ENCODE results near the gene B3GNT5. TPM values are rescaled to one million over a fixed set of nuclear protein-coding genes. Genes with fewer than 3 reads are reported as not detected.
A peak's percentile ranks its signal among the peaks of the same experiment; 100 is the strongest.

Gene B3GNT5
- total and polyA plus RNA-seq, 2 experiments from 2014 or later, result 0.69 to 1.7 TPM

GRCh38 chr3:183272791-183273190 lies 19.7 kb downstream of the B3GNT5 start:
- no peak overlapping the region for H3K27ac ChIP-seq
- H3K4me1 ChIP-seq (ENCODE audit: low read depth), result no peaks in the 10 kb centered on the region
- TF ChIP-seq CTCF (IDR thresholded peaks at IDR 0.05; ENCODE audit: low read depth, low read length), result no peak
- H3K27me3 ChIP-seq, result no peaks in the 10 kb centered on the region
- no peak overlapping the region for H3K4me3 ChIP-seq
- DNase-seq (ENCODE audit: low read depth in 1 of 2, low spot score in 1 of 2), result no peak
- no peaks in the 10 kb centered on the region for H3K36me3 ChIP-seq
- no peaks in the 10 kb centered on the region for H3K9me3 ChIP-seq (ENCODE audit: low read depth)

- no peaks in the 10 kb centered on the region for H3K27me3 ChIP-seq
- DNase-seq (ENCODE audit: low read depth in 1 of 2, low spot score in 1 of 2), result no peak
- no peak overlapping the region for H3K4me3 ChIP-seq
- H3K27ac ChIP-seq, result no peak overlapping the region
- no peak for TF ChIP-seq CTCF (IDR thresholded peaks at IDR 0.05; ENCODE audit: low read depth, low read length)
- no peaks in the 10 kb centered on the region for H3K9me3 ChIP-seq (ENCODE audit: low read depth)
- H3K4me1 ChIP-seq (ENCODE audit: low read depth), result no peaks in the 10 kb centered on the region
- H3K36me3 ChIP-seq, result no peaks in the 10 kb centered on the region
These were observed 21.6 kb downstream of the B3GNT5 start for GRCh38 chr3:183274609-183275008.

GRCh38 chr3:183275418-183275817 lies 22.4 kb downstream of the B3GNT5 start:
- Histone ChIP-seq H3K4me3 (no peak overlapping the region), H3K27ac (no peak overlapping the region), H3K27me3 (no peaks in the 10 kb centered on the region), H3K36me3 (no peaks in the 10 kb centered on the region), H3K9me3 (ENCODE audit: low read depth) (no peaks in the 10 kb centered on the region), H3K4me1 (ENCODE audit: low read depth) (no peaks in the 10 kb centered on the region)
- TF ChIP-seq CTCF (IDR thresholded peaks at IDR 0.05; ENCODE audit: low read depth, low read length), result no peak
- peak in 1 of 2 donors; percentile 85 for DNase-seq (ENCODE audit: low read depth in 1 of 2, low spot score in 1 of 2)

GRCh38 chr3:183275937-183276336 lies 22.9 kb downstream of the B3GNT5 start:
- H3K36me3 ChIP-seq, result no peaks in the 10 kb centered on the region
- no peaks in the 10 kb centered on the region for H3K9me3 ChIP-seq (ENCODE audit: low read depth)
- no peaks in the 10 kb centered on the region for H3K27me3 ChIP-seq
- no peak for DNase-seq (ENCODE audit: low read depth in 1 of 2, low spot score in 1 of 2)
- H3K27ac ChIP-seq, result no peak overlapping the region
- no peak for TF ChIP-seq CTCF (IDR thresholded peaks at IDR 0.05; ENCODE audit: low read depth, low read length)
- no peaks in the 10 kb centered on the region for H3K4me1 ChIP-seq (ENCODE audit: low read depth)
- H3K4me3 ChIP-seq, result no peak overlapping the region

- TF ChIP-seq CTCF (IDR thresholded peaks at IDR 0.05; ENCODE audit: low read depth, low read length), result no peak
- Histone ChIP-seq H3K4me1 (ENCODE audit: low read depth) (no peaks in the 10 kb centered on the region), H3K9me3 (ENCODE audit: low read depth) (no peaks in the 10 kb centered on the region), H3K27ac (no peak overlapping the region), H3K36me3 (no peaks in the 10 kb centered on the region), H3K4me3 (no peak overlapping the region), H3K27me3 (no peaks in the 10 kb centered on the region)
- no peak for DNase-seq (ENCODE audit: low read depth in 1 of 2, low spot score in 1 of 2)
These were observed 24.2 kb downstream of the B3GNT5 start for GRCh38 chr3:183277260-183277659.
